Left lung (tissue), 10 donors: ENCODE measurements around the gene CAB39. TPM values are rescaled to one million over a fixed set of nuclear protein-coding genes. Genes with fewer than 3 reads are reported as not detected.

Source experiments
- ATAC-seq: fragments of 200-7000 bp; cut with Tn5 transposase; one replicate; pipeline ENCODE4 v1.9.1; 2020; ENCODE audit warnings: moderate library complexity
- DNase-seq, 4 donors: peaks; one replicate each; pipeline ENCODE4 v3.0.0-alpha.2; 2013 to 2020
- H3K27ac ChIP-seq, 2 donors: fragments of 200-600 bp; sonication (generic) in 1 of 2; one replicate each; pipeline versions ENCODE4 v1.5.0 to v1.8.0; 2020 to 2021
- H3K27me3 ChIP-seq, 2 donors: fragments of 200-600 bp; sonication (generic) in 1 of 2; one replicate each; pipeline versions ENCODE4 v1.5.0 to v1.8.0; 2020 to 2021
- H3K36me3 ChIP-seq, 2 donors: fragments of 200-600 bp; sonication (generic) in 1 of 2; one replicate each; pipeline versions ENCODE4 v1.5.0 to v1.8.0; 2020 to 2021
- H3K4me1 ChIP-seq, 2 donors: fragments of 200-600 bp; one replicate each; pipeline ENCODE4 v1.8.0; 2021
- H3K4me3 ChIP-seq, 2 donors: fragments of 200-600 bp; sonication (generic) in 1 of 2; one replicate each; pipeline versions ENCODE4 v1.5.0 to v1.8.0; 2020 to 2021; ENCODE audit warnings: mild to moderate bottlenecking in 1 of 2
- H3K9me3 ChIP-seq, 2 donors: fragments of 200-600 bp; sonication (generic) in 1 of 2; one replicate each; pipeline versions ENCODE4 v1.5.0 to v1.8.0; 2020 to 2021
- CTCF ChIP-seq, 2 donors: fragments of 200-600 bp; sonication (generic) in 1 of 2; IDR thresholded peaks; one replicate each; pipeline versions ENCODE4 v1.5.0 to v1.8.0; 2021; ENCODE audit warnings: antibody characterized with exemption in 2 of 2
- intact Hi-C, 2 donors: fragments of 100-400 bp; cut with DNase I; formaldehyde crosslinking; loops; one replicate each; pipeline versions ENCODE4 v1.11.2 to v1.14.2; 2022
- polyA plus RNA-seq, 6 donors: library from polyadenylated mRNA; unstranded; fragments of 120-200 nt; gene quantifications; one replicate each; pipeline ENCODE4 v1.2.1, GENCODE V29; 2013; ENCODE audit not compliant: insufficient read length in 6 of 6
- total RNA-seq, 2 donors: library from RNA; stranded (reverse); fragmentation: NEBNext Ultra II Directional; extraction: Animal tissue kit (Norgen Biotek cat#: 25700); gene quantifications; one replicate each; pipeline ENCODE4 v1.2.1, GENCODE V29; 2021
- donor health status: DM: no; HTN: yes; CAD: no.
- donor health status: DM: no; HTN: no; CAD: no.

The CAB39 gene
- total and polyA plus RNA-seq, 8 donors = 52.9 to 86.5 (median 63.3) TPM

DNA sequence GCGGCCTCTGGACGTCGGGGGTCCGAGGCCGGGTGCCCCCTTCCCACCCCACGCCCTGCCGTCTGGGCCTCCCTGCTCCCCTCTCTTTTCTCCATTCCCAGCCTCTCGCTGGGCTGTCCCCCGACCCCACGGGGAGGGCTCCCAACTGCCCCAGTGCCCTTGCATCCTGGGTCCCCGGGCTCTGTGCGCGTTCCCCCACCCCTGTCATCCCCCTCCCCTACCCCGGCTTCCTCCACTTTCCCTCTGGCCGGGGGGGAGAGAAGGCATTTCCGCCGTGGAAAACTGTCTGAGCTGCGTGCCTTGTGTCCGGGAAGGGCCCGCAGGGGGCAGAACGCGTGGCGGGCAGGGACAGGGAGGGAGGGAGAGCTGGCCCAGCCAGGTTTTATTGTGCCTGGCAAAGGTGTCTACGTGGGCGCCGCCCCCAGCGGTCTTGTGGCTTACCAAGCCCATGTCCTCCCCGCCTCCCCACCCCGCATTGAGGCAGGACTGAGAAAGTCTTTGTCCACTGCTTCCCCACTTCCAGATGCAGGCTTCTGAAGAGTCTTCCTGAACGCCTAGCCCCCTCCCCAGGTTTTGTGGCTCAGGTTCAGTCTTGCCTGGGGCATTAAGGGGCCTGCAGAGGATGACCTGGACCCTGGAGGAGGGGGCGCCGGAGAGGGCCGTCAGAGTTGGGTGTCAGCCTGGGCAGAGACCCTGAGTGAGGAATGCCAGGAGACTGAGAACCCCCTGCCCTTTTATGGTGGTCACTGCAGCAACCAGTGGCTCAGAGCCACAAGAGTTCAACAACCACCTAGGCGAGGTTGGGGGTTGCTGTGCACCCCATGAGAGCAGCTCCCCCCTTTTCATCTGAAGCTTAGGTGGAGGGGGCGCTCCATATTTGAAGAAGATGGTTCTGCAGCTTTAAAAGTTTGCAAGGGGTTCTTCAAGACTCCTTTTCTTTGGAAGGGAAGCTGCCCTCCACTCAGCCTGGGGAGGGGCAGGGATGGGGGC, 153.4 kb downstream of the CAB39 start:
- peak; percentile 8 for ATAC-seq
- peak overlapping the region; percentile 7 to 58 for H3K4me3 ChIP-seq
- H3K9me3 ChIP-seq = no peaks in the 10 kb centered on the region
- H3K4me1 ChIP-seq = peaks cover 0 to 54% of the 10 kb centered on the region in 2 donors
- intact Hi-C loops = no loop called here
- no peak overlapping the region for H3K27ac ChIP-seq
- H3K27me3 ChIP-seq = peaks cover under 1 to 58% of the 10 kb centered on the region in 2 donors
- peak in 2 of 4 donors; percentile 57 to 79 for DNase-seq
- no peak for TF ChIP-seq CTCF (IDR thresholded peaks at IDR 0.05)
- H3K36me3 ChIP-seq = no peaks in the 10 kb centered on the region

- peaks cover 0 to 49% of the 10 kb centered on the region in 2 donors for H3K27me3 ChIP-seq
- no peak overlapping the region for H3K27ac ChIP-seq
- ATAC-seq = no peak
- DNase-seq = peak in 1 of 4 donors; percentile 65
- no peak for TF ChIP-seq CTCF (IDR thresholded peaks at IDR 0.05)
- no peak overlapping the region for H3K4me3 ChIP-seq
- intact Hi-C loops = no loop called here
- H3K4me1 ChIP-seq = peaks cover 0 to 56% of the 10 kb centered on the region in 2 donors
- no peaks in the 10 kb centered on the region for H3K9me3 ChIP-seq
- no peaks in the 10 kb centered on the region for H3K36me3 ChIP-seq
These were observed 154.3 kb downstream of the CAB39 start for GRCh38 chr2:230866756-230867523.

DNA sequence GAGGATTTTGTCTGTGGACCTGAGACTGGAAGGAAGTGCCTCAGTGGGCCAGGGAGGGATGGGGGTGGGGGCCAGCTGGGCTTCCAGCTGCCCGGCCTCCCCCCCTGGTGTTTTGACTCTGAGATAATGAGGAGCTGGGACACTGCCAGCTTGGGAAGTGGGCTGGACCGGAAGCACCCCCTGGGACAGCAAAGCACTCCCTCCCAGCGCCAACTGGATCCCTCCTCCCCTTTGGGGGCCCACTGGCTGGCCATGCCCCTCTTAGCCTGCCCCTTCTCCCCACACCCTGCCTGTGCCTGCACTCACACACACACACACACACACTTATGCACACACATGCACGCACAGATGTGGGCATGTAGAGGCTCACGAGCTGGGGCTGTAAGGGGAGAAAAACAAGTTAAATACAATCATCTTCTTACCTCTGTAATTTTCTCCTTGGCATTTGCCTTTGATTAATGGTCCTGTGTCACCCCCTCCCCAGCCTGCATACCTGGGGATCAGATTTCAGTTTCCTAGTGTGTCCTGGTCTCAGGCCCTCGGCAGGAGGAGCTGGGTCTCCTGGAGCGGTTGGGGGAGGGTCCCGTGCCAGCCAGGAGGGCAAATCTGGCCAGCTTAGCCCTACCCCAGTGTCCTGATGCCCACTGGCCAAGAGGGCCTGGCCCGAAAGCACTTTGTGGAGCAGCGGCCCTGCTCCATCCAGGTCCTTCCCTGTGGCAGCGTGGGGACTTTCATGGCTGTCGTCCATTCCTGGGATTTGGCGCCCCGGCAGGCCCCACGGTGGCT, 155.7 kb downstream of the CAB39 start:
- Histone ChIP-seq H3K27me3 (peaks cover 0 to 35% of the 10 kb centered on the region in 2 donors), H3K27ac (no peak overlapping the region)

More for the DNA sequence above, 155.7 kb downstream of the CAB39 start:
- no peaks in the 10 kb centered on the region for H3K36me3 ChIP-seq
- H3K9me3 ChIP-seq = no peaks in the 10 kb centered on the region
- ATAC-seq (no peak), DNase-seq (peak in 2 of 4 donors; percentile 68 to 75)
- TF ChIP-seq CTCF (IDR thresholded peaks at IDR 0.05) = no peak
- H3K4me3 ChIP-seq = no peak overlapping the region
- intact Hi-C loops = no loop called here
- peaks cover 0 to 56% of the 10 kb centered on the region in 2 donors for H3K4me1 ChIP-seq
